Panc1 (cell line): ENCODE measurements around the gene MAP7. TPM values are rescaled to one million over a fixed set of nuclear protein-coding genes. Genes with fewer than 3 reads are reported as not detected.

Source experiments
- ATAC-seq: fragments of 200-7000 bp; cut with Tn5 transposase; 2 replicates; pipeline ENCODE4 v1.9.1; 2020; ENCODE audit warnings: mild to moderate bottlenecking, moderate library complexity
- BruUV-seq: library from RNA; stranded (reverse); fragments of 400-500 nt; replicated peaks from 2 replicates; lab custom pipeline; 2021; lab: Mats Ljungman, UMichigan
- CTCF ChIA-PET: fragments of 300-600 bp; sonication (Branson Sonifier 250); formaldehyde crosslinking; loops from one replicate; lab custom pipeline; 2022; ENCODE audit warnings: antibody characterized with exemption; lab: Charles Lee
- POLR2A ChIA-PET: fragments of 300-600 bp; sonication (Branson Sonifier 250); formaldehyde crosslinking; loops from one replicate; lab custom pipeline; 2022; ENCODE audit warnings: antibody characterized with exemption; lab: Charles Lee
- DNase-seq: peaks from one replicate; pipeline ENCODE4 v3.0.0-alpha.2; 2010; ENCODE audit warnings: low read depth, low spot score
- H3K27ac ChIP-seq: 2 replicates; pipeline ENCODE4 v1.5.1; 2011; ENCODE audit warnings: mild to moderate bottlenecking, low read length, inconsistent platforms
- H3K27me3 ChIP-seq: fragments of 200-500 bp; sonication (Bioruptor generic); 2 replicates; pipeline ENCODE4 v1.6.0; 2014; ENCODE audit warnings: low read length, inconsistent platforms; ENCODE audit not compliant: control insufficient read depth, insufficient read depth
- H3K36me3 ChIP-seq: fragments of 200-500 bp; sonication (Bioruptor generic); 2 replicates; pipeline ENCODE4 v1.5.1; 2014; ENCODE audit warnings: inconsistent platforms, mild to moderate bottlenecking, low read length, moderate library complexity; ENCODE audit not compliant: control insufficient read depth, insufficient read depth
- H3K4me1 ChIP-seq: 2 replicates; pipeline ENCODE4 v1.5.1; 2011; ENCODE audit warnings: inconsistent platforms, mild to moderate bottlenecking, low read length, moderate library complexity; ENCODE audit not compliant: control insufficient read depth, insufficient read depth
- H3K4me3 ChIP-seq, 2 experiments: 2 replicates each; pipeline ENCODE4 v1.5.1; 2011 to 2012; ENCODE audit warnings: low read depth in 2 of 2, low read length in 2 of 2, mild to moderate bottlenecking in 2 of 2, inconsistent platforms in 1 of 2, moderate library complexity in 1 of 2
- H3K9me3 ChIP-seq: fragments of 200-500 bp; sonication (Bioruptor generic); 2 replicates; pipeline ENCODE4 v1.5.1; 2014; ENCODE audit warnings: low read depth, mild to moderate bottlenecking, inconsistent platforms, low read length, moderate library complexity; ENCODE audit not compliant: control insufficient read depth, insufficient read depth
- POLR2AphosphoS5 ChIP-seq: IDR thresholded peaks from 2 replicates; pipeline ENCODE4 v1.6.1; 2012; ENCODE audit warnings: mild to moderate bottlenecking, low read depth, low read length, moderate library complexity
- SIN3A ChIP-seq: IDR thresholded peaks from 2 replicates; pipeline ENCODE4 v1.6.1; 2012; ENCODE audit warnings: low read depth, mild to moderate bottlenecking, low read length, moderate library complexity, borderline replicate concordance; ENCODE audit not compliant: insufficient read depth
- TCF7L2 ChIP-seq: IDR thresholded peaks from 2 replicates; pipeline ENCODE4 v1.6.1; 2011; ENCODE audit warnings: mild to moderate bottlenecking, low read depth, low read length, inconsistent platforms
- in situ Hi-C: cut with HindIII; loops from 2 replicates; pipeline ENCODE4 v1.10.0; 2016; ENCODE audit warnings: low sequenced_read_pairs, low pct_unique_long_range_greater_than_20kb
- intact Hi-C: fragments of 100-400 bp; cut with micrococcal nuclease; formaldehyde crosslinking; loops from one replicate; pipeline ENCODE4 v1.10.0; 2022; ENCODE audit not compliant: unreplicated experiment
- total RNA-seq: library from RNA; stranded (reverse); gene quantifications from one replicate; pipeline ENCODE4 v1.2.1, GENCODE V29; 2021; ENCODE audit not compliant: unreplicated experiment
- TF ChIP-seq, protein P1 (sequence below), 2 experiments: IDR thresholded peaks; 2 replicates each; pipeline ENCODE4 v1.6.1; 2011 to 2012; ENCODE audit warnings: low read depth in 2 of 2, control low read depth in 1 of 2, low read length in 1 of 2, mild to moderate bottlenecking in 1 of 2, moderate library complexity in 1 of 2; ENCODE audit not compliant: insufficient read depth in 1 of 2
- TF ChIP-seq, protein P2 (sequence below): fragments of 450-650 bp; IDR thresholded peaks from 2 replicates; pipeline ENCODE4 v1.5.1; 2017; ENCODE audit warnings: mild to moderate bottlenecking

The MAP7 gene
- total RNA-seq, 1 experiment from 2014 or later, result 1.8 TPM

DNA sequence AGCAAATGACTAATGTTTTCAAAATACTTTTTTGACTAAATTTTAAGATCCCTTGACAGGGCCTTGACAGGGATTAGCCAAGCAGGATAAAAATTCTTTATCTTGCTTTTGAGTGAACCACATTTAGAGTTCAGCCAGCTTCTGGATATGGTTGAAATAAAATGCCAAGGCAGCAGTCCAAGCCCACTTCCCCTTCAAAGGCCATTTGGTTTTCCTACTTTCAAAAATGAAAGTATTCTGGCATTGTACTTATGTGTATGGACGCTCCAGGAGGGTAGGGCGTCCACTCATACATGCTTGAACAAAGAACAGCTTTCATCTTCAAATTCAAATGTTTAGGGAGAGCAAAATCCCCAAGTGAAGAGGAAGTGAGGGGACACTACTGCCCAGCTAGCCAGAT is 178.3 kb downstream of the MAP7 start:
- Histone ChIP-seq H3K9me3 (no peaks in the 10 kb centered on the region), H3K4me3 (no peak overlapping the region), H3K27me3 (no peaks in the 10 kb centered on the region), H3K36me3 (no peaks in the 10 kb centered on the region), H3K27ac (no peak overlapping the region), H3K4me1 (no peaks in the 10 kb centered on the region)
- ATAC-seq (no peak), DNase-seq (no peak)
- ChIA-PET POLR2A (no interaction called here), CTCF (no interaction called here)
- TF ChIP-seq, protein P1, sequence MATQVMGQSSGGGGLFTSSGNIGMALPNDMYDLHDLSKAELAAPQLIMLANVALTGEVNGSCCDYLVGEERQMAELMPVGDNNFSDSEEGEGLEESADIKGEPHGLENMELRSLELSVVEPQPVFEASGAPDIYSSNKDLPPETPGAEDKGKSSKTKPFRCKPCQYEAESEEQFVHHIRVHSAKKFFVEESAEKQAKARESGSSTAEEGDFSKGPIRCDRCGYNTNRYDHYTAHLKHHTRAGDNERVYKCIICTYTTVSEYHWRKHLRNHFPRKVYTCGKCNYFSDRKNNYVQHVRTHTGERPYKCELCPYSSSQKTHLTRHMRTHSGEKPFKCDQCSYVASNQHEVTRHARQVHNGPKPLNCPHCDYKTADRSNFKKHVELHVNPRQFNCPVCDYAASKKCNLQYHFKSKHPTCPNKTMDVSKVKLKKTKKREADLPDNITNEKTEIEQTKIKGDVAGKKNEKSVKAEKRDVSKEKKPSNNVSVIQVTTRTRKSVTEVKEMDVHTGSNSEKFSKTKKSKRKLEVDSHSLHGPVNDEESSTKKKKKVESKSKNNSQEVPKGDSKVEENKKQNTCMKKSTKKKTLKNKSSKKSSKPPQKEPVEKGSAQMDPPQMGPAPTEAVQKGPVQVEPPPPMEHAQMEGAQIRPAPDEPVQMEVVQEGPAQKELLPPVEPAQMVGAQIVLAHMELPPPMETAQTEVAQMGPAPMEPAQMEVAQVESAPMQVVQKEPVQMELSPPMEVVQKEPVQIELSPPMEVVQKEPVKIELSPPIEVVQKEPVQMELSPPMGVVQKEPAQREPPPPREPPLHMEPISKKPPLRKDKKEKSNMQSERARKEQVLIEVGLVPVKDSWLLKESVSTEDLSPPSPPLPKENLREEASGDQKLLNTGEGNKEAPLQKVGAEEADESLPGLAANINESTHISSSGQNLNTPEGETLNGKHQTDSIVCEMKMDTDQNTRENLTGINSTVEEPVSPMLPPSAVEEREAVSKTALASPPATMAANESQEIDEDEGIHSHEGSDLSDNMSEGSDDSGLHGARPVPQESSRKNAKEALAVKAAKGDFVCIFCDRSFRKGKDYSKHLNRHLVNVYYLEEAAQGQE (IDR thresholded peaks at IDR 0.05; ENCODE audit: insufficient read depth in 1 of 2, low read depth in 2 of 2, low read length in 1 of 2), result no peak
- TF ChIP-seq, protein P2, sequence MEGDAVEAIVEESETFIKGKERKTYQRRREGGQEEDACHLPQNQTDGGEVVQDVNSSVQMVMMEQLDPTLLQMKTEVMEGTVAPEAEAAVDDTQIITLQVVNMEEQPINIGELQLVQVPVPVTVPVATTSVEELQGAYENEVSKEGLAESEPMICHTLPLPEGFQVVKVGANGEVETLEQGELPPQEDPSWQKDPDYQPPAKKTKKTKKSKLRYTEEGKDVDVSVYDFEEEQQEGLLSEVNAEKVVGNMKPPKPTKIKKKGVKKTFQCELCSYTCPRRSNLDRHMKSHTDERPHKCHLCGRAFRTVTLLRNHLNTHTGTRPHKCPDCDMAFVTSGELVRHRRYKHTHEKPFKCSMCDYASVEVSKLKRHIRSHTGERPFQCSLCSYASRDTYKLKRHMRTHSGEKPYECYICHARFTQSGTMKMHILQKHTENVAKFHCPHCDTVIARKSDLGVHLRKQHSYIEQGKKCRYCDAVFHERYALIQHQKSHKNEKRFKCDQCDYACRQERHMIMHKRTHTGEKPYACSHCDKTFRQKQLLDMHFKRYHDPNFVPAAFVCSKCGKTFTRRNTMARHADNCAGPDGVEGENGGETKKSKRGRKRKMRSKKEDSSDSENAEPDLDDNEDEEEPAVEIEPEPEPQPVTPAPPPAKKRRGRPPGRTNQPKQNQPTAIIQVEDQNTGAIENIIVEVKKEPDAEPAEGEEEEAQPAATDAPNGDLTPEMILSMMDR, result no peak
- TF ChIP-seq SIN3A (no peak), POLR2AphosphoS5 (no peak), TCF7L2 (no peak)
- no TSS peak for BruUV-seq
- in situ Hi-C loops (no loop called here), intact Hi-C loops (no loop called here)

DNA sequence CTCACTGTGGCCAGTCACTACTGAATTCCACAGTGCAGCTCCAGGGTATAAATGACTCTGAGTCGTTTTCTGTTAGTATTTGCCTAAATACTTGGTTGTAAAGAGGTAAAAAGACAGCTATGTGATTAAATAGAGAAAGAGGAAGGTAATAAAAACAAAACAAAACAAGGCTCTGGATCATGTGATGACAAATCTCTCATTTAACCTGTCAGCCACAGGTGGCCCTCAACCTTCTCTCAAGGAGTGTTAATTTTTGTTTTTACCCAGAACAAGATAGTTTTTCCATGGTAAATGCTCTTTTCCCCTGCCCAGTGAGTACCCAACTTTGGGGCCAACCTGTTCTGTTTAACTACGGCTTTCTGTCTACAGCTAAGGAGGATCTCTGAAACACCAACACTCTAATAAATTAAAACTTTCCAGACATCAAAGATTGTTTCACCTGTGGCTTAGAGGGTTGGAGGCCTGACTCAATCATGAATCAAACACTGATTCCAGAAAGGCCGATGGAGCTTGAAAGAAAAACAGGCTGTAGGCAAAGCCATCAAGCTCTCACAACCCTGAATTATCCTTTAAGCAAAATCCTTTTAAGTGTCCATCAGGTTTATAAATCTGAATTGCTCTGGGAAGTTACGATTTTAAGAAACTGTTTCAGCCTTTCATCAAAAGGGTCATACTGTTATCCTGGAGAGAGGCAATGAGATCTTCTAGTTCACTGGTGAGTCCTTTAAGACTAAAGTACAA is 179.1 kb downstream of the MAP7 start:
- BruUV-seq, result no TSS peak
- in situ Hi-C loops, result no loop called here
- POLR2A ChIA-PET, result interaction anchor here (0.6 kb wide), 1 partner anchor 98 kb away, joined by 4 read pairs; no protein-coding TSS in a partner anchor
- ATAC-seq (no peak), DNase-seq (no peak)
- H3K9me3 ChIP-seq, result no peaks in the 10 kb centered on the region
- no peaks in the 10 kb centered on the region for H3K4me1 ChIP-seq
- CTCF ChIA-PET, result interaction anchor here (0.6 kb wide), 1 partner anchor 179 kb away, joined by 3 read pairs; no protein-coding TSS in a partner anchor
- no peak overlapping the region for H3K27ac ChIP-seq
- TF ChIP-seq TCF7L2 (no peak), POLR2AphosphoS5 (no peak), SIN3A (no peak)
- TF ChIP-seq, protein P1 (IDR thresholded peaks at IDR 0.05; ENCODE audit: insufficient read depth in 1 of 2, low read depth in 2 of 2, low read length in 1 of 2), result no peak
- TF ChIP-seq, protein P2, result no peak
- intact Hi-C loops, result no loop called here
- H3K4me3 ChIP-seq, result no peak overlapping the region
- H3K36me3 ChIP-seq, result no peaks in the 10 kb centered on the region
- H3K27me3 ChIP-seq, result no peaks in the 10 kb centered on the region
